ENCODE data around the gene HBS1L. TPM values are rescaled to one million over a fixed set of nuclear protein-coding genes. Genes with fewer than 3 reads are reported as not detected.

Gene HBS1L
- total RNA-seq, 4 donors from 2014 or later, result 35.4 to 50.2 (median 45.5) TPM

- TF ChIP-seq CTCF (IDR thresholded peaks at IDR 0.05; ENCODE audit: low read depth), result no peak
These were observed 104.1 kb downstream of the HBS1L start for GRCh38 chr6:134950482-134950881.

GRCh38 chr6:134949927-134950326 is 104.7 kb downstream of the HBS1L start, which contains the start of gene ALDH8A1:
TSS of gene ALDH8A1 (minus strand) at chr6:134950101. CDS start at chr6:134950053, 48 bp downstream.
- no peak for TF ChIP-seq CTCF (IDR thresholded peaks at IDR 0.05; ENCODE audit: low read depth)

GRCh38 chr6:134948691-134949090 is 105.9 kb downstream of the HBS1L start:
- no peak for TF ChIP-seq CTCF (IDR thresholded peaks at IDR 0.05; ENCODE audit: low read depth)

GRCh38 chr6:134948142-134948541 is 106.5 kb downstream of the HBS1L start:
- TF ChIP-seq CTCF (IDR thresholded peaks at IDR 0.05; ENCODE audit: low read depth), result no peak

GRCh38 chr6:134945045-134945444 is 109.6 kb downstream of the HBS1L start:
- TF ChIP-seq CTCF (IDR thresholded peaks at IDR 0.05; ENCODE audit: low read depth), result no peak

GRCh38 chr6:134943522-134944111 is 111.0 kb downstream of the HBS1L start:
- TF ChIP-seq CTCF (IDR thresholded peaks at IDR 0.05; ENCODE audit: low read depth), result no peak

GRCh38 chr6:134938896-134939295 is 115.7 kb downstream of the HBS1L start:
- TF ChIP-seq CTCF (IDR thresholded peaks at IDR 0.05; ENCODE audit: low read depth), result no peak
